ENCODE results near the gene RPL32.

GRCh38 chr3:12841149-12841969, at the start of gene RPL32:
- TF ChIP-seq MAX (IDR thresholded peaks at IDR 0.05; ENCODE audit: insufficient read depth, insufficient read length) (peak; percentile 40), CTCF (IDR thresholded peaks at IDR 0.05; ENCODE audit: extremely low read depth in 1 of 2, insufficient read depth in 1 of 2, low read depth in 1 of 2, low read length in 2 of 2) (peak; percentile 74 to 87), POLR2A (IDR thresholded peaks at IDR 0.05; ENCODE audit: low read depth, low read length) (peak; percentile 98), MYC (IDR thresholded peaks at IDR 0.05; ENCODE audit: low read depth, low read length) (peak; percentile 88), EZH2 (IDR thresholded peaks at IDR 0.05; ENCODE audit: borderline replicate concordance, low read depth, low read length, severe bottlenecking) (no peak), POLR2AphosphoS5 (IDR thresholded peaks at IDR 0.05; ENCODE audit: insufficient read depth, low read depth, low read length) (peak; percentile 92), FOS (IDR thresholded peaks at IDR 0.05; ENCODE audit: borderline replicate concordance, insufficient read depth, low read length) (no peak)

All from endothelial cell of umbilical vein (primary cell).